HepG2 (cell line): Measurements from ENCODE around the gene NDUFS7. TPM values are rescaled to one million over a fixed set of nuclear protein-coding genes. Genes with fewer than 3 reads are reported as not detected.

Experiments used
- ARID5B ChIP-seq: IDR thresholded peaks from 2 replicates; pipeline ENCODE4 v1.4.0; 2020; ENCODE audit warnings: mild to moderate bottlenecking, missing genetic modification reagents
- FOXK1 ChIP-seq: sonication (generic); formaldehyde crosslinking; IDR thresholded peaks from 2 replicates; pipeline ENCODE4 v1.4.0; 2020; ENCODE audit warnings: low read depth, missing genetic modification reagents, borderline replicate concordance
- ISL2 ChIP-seq: sonication (generic); formaldehyde crosslinking; IDR thresholded peaks from 2 replicates; pipeline ENCODE4 v1.5.0; 2020; ENCODE audit warnings: missing genetic modification reagents
- POLR2AphosphoS5 ChIP-seq: IDR thresholded peaks from 2 replicates; pipeline ENCODE4 v1.6.1; 2012; ENCODE audit warnings: low read depth, low read length
- PRDM10 ChIP-seq: sonication (generic); formaldehyde crosslinking; IDR thresholded peaks from 2 replicates; pipeline ENCODE4 v1.4.0; 2020; ENCODE audit warnings: low read depth, missing genetic modification reagents
- SP4 ChIP-seq: sonication (generic); formaldehyde crosslinking; IDR thresholded peaks from 2 replicates; pipeline ENCODE4 v1.8.1; 2023; ENCODE audit warnings: mild to moderate bottlenecking, missing genetic modification reagents
- ZFX ChIP-seq: sonication (generic); formaldehyde crosslinking; IDR thresholded peaks from 2 replicates; pipeline ENCODE4 v1.4.0; 2020; ENCODE audit warnings: mild to moderate bottlenecking, low read depth, missing genetic modification reagents, moderate library complexity
- ZNF280D ChIP-seq: sonication (generic); formaldehyde crosslinking; IDR thresholded peaks from 2 replicates; pipeline ENCODE4 v1.5.1; 2020; ENCODE audit warnings: mild to moderate bottlenecking, missing genetic modification reagents
- ZNF639 ChIP-seq: conservative IDR thresholded peaks from 2 replicates; pipeline ENCODE4 v1.6.1; 2018; ENCODE audit warnings: missing genetic modification reagents
- ZSCAN21 ChIP-seq: sonication (generic); formaldehyde crosslinking; IDR thresholded peaks from 2 replicates; pipeline ENCODE4 v1.8.0; 2022; ENCODE audit warnings: mild to moderate bottlenecking, missing genetic modification reagents, moderate library complexity, borderline replicate concordance
- polyA plus RNA-seq, 8 experiments: library from polyadenylated mRNA; depleted of rRNA in 3 of 8; stranded (reverse) in 7 of 8; unstranded in 1 of 8; fragments of >200 nt; fragmentation: Illumina TruSeq in 4 of 8; extraction: Trizol in 4 of 8; gene quantifications; 2 replicates each; pipeline versions ENCODE4 v1.2.1 to v1.2.3, GENCODE V29; 2011 to 2016; ENCODE audit warnings: low read depth in 4 of 8, missing spikeins in 1 of 8, mixed read lengths in 1 of 8; ENCODE audit not compliant: insufficient read depth in 1 of 8
- total RNA-seq, 5 experiments: library from RNA; depleted of rRNA; stranded (reverse); fragments of >200 nt; fragmentation: Illumina TruSeq; extraction: Trizol; gene quantifications; 2 replicates each; pipeline ENCODE4 v1.2.3, GENCODE V29; 2016; ENCODE audit warnings: low read depth in 1 of 5
- TF ChIP-seq, protein P1 (sequence below): sonication (generic); formaldehyde crosslinking; IDR thresholded peaks from 2 replicates; pipeline ENCODE4 v1.5.0; 2020; ENCODE audit warnings: mild to moderate bottlenecking, missing genetic modification reagents

The NDUFS7 gene
- total and polyA plus RNA-seq, 2 of the 13 experiments (the other 11 are each of a cell fraction or from before 2014, with no cell fraction given): 34.3 to 66.9 TPM

- TF ChIP-seq ZNF639 (CRISPR knock-in tag): peak; percentile 76
- TF ChIP-seq ZFX (CRISPR knock-in tag): peak; percentile 44; the same call in 1 of the 2 replicates
- TF ChIP-seq ISL2 (CRISPR knock-in tag): peak; percentile 44; the same call in 1 of the 2 replicates
- TF ChIP-seq, protein P1, sequence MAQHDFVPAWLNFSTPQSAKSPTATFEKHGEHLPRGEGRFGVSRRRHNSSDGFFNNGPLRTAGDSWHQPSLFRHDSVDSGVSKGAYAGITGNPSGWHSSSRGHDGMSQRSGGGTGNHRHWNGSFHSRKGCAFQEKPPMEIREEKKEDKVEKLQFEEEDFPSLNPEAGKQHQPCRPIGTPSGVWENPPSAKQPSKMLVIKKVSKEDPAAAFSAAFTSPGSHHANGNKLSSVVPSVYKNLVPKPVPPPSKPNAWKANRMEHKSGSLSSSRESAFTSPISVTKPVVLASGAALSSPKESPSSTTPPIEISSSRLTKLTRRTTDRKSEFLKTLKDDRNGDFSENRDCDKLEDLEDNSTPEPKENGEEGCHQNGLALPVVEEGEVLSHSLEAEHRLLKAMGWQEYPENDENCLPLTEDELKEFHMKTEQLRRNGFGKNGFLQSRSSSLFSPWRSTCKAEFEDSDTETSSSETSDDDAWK (CRISPR knock-in tag): no peak
- TF ChIP-seq SP4 (CRISPR knock-in tag): peak; percentile 99
- peak; percentile 59; the same call in 1 of the 2 replicates for TF ChIP-seq ZSCAN21 (CRISPR knock-in tag)
- TF ChIP-seq FOXK1 (CRISPR knock-in tag): peak; percentile 47; the same call in 1 of the 2 replicates
- TF ChIP-seq PRDM10 (CRISPR knock-in tag): no peak
- TF ChIP-seq POLR2AphosphoS5: peak; percentile 57
- peak; percentile 14; the same call in 1 of the 2 replicates for TF ChIP-seq ARID5B
- TF ChIP-seq ZNF280D (CRISPR knock-in tag): no peak
Measured at GRCh38 chr19:1406774-1407527, 23.2 kb downstream of the NDUFS7 start (continued).
